ENCODE measurements around the gene COL6A1. TPM values are rescaled to one million over a fixed set of nuclear protein-coding genes. Genes with fewer than 3 reads are reported as not detected.

COL6A1 gene
- total RNA-seq, 2 experiments from 2014 or later, result 0.74 to 1.6 TPM

- intact Hi-C loops (cut with micrococcal nuclease), result no loop called here
- no peaks in the 10 kb centered on the region for H3K36me3 Mint-ChIP-seq (ENCODE audit: low read depth)
- H3K4me3 Mint-ChIP-seq, result no peak overlapping the region
- H3K27me3 Mint-ChIP-seq (ENCODE audit: low read depth), result peaks cover 8% of the 10 kb centered on the region
- H3K9me3 Mint-ChIP-seq, result peaks cover 12% of the 10 kb centered on the region
- CTCF ChIA-PET, result interaction anchor here (1.2 kb wide), 1 partner anchor 9 kb away, joined by 3 read pairs; no protein-coding TSS in a partner anchor
- no peak overlapping the region for H3K27ac Mint-ChIP-seq
- no peak for DNase-seq
- no peaks in the 10 kb centered on the region for H3K4me1 Mint-ChIP-seq (ENCODE audit: low read depth)
Measured at GRCh38 chr21:45962531-45963231, 18.9 kb upstream of the COL6A1 start.

DNA sequence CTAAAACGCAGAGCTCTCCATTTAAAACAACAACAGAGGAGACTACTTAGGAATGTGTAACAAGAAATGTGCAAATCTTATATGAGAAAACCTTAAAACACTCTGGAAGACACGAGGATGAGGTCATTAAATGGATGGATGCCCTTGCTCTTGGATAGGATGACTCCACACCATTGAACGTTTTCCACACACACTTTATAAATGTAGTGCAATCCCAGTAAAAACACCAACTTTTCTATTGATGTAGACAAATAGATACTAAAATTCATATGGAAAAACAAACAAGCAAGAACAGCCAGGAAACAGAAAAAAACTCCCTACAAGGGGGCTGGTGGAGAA, 18.4 kb upstream of the COL6A1 start:
- peaks cover 12% of the 10 kb centered on the region for H3K9me3 Mint-ChIP-seq

GRCh38 chr21:45964649-45965048, 16.9 kb upstream of the COL6A1 start:
- DNase-seq, result no peak
- H3K27me3 Mint-ChIP-seq (ENCODE audit: low read depth), result no peaks in the 10 kb centered on the region
- no peaks in the 10 kb centered on the region for H3K4me1 Mint-ChIP-seq (ENCODE audit: low read depth)
- CTCF ChIA-PET, result no interaction called here
- no peaks in the 10 kb centered on the region for H3K36me3 Mint-ChIP-seq (ENCODE audit: low read depth)
- peaks cover 12% of the 10 kb centered on the region for H3K9me3 Mint-ChIP-seq
- no peak overlapping the region for H3K4me3 Mint-ChIP-seq
- H3K27ac Mint-ChIP-seq, result no peak overlapping the region
- intact Hi-C loops (cut with micrococcal nuclease), result no loop called here

More for the DNA sequence above, 18.4 kb upstream of the COL6A1 start:
- Mint-ChIP-seq H3K27me3 (ENCODE audit: low read depth) (peaks cover 7% of the 10 kb centered on the region), H3K36me3 (ENCODE audit: low read depth) (no peaks in the 10 kb centered on the region), H3K4me3 (no peak overlapping the region), H3K27ac (no peak overlapping the region), H3K4me1 (ENCODE audit: low read depth) (no peaks in the 10 kb centered on the region)
- no peak for DNase-seq
- CTCF ChIA-PET, result interaction anchor here (1.2 kb wide), 1 partner anchor 9 kb away, joined by 3 read pairs; no protein-coding TSS in a partner anchor
- intact Hi-C loops (cut with micrococcal nuclease), result no loop called here

- Mint-ChIP-seq H3K27me3 (ENCODE audit: low read depth) (no peaks in the 10 kb centered on the region), H3K4me1 (ENCODE audit: low read depth) (no peaks in the 10 kb centered on the region), H3K9me3 (peaks cover 12% of the 10 kb centered on the region), H3K36me3 (ENCODE audit: low read depth) (no peaks in the 10 kb centered on the region), H3K4me3 (no peak overlapping the region), H3K27ac (no peak overlapping the region)
- DNase-seq, result no peak
- CTCF ChIA-PET, result no interaction called here
- intact Hi-C loops (cut with micrococcal nuclease), result no loop called here
Measured at GRCh38 chr21:45965084-45965809, 16.3 kb upstream of the COL6A1 start.

DNA sequence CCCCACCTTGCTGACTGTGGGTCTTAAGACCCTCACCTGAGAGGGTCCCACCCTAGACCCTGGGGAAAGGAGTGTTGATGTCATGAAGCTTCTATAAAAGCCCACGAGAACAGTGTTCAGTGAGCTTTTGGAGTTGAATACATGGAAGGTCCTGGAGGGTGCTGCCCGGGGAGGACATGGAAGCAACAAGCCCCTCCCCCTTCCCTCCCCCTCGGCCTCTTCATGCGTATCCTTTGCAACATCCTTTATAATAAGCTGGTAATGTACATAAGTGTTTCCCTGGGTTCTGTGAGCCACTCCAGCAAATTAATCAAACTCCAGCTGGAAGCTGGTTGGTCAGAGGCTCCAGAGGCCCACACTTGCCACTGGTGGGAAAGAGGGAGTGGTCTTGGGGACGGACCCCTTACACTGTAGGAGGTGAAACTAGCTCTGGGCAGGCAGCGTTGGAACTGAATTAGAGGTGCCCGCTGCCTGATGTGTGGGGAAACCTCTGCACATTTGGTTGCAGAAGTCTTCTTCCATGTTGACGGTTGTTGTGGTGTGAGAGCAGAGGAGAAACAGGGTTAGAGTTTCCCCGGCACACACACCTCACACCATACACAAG, 14.7 kb upstream of the COL6A1 start:
- no peak for DNase-seq
- Mint-ChIP-seq H3K4me1 (ENCODE audit: low read depth) (no peaks in the 10 kb centered on the region), H3K9me3 (peaks cover 8% of the 10 kb centered on the region), H3K36me3 (ENCODE audit: low read depth) (no peaks in the 10 kb centered on the region), H3K27ac (peak overlapping the region; percentile 36), H3K4me3 (no peak overlapping the region), H3K27me3 (ENCODE audit: low read depth) (no peaks in the 10 kb centered on the region)
- CTCF ChIA-PET, result no interaction called here
- intact Hi-C loops (cut with micrococcal nuclease), result no loop called here

- no peaks in the 10 kb centered on the region for H3K36me3 Mint-ChIP-seq (ENCODE audit: low read depth)
- DNase-seq, result no peak
- CTCF ChIA-PET, result interaction anchor here (1.0 to 1.8 kb wide), 6 partner anchors 9 to 174 kb away, joined by 3 to 4 read pairs (median 3); partner anchors contain the start of gene COL6A2
- H3K4me3 Mint-ChIP-seq, result no peak overlapping the region
- H3K9me3 Mint-ChIP-seq, result no peaks in the 10 kb centered on the region
- no peak overlapping the region for H3K27ac Mint-ChIP-seq
- peaks cover 2% of the 10 kb centered on the region for H3K27me3 Mint-ChIP-seq (ENCODE audit: low read depth)
- intact Hi-C loops (cut with micrococcal nuclease), result loop anchor here (5.0 kb wide), 4 partner anchors 317 to 587 kb away; partner anchors contain the start of genes DIP2A, MCM3AP, PCBP3 and YBEY
- H3K4me1 Mint-ChIP-seq (ENCODE audit: low read depth), result peaks cover 8% of the 10 kb centered on the region
Measured at GRCh38 chr21:45969921-45970673, 11.5 kb upstream of the COL6A1 start.

GRCh38 chr21:45970674-45971615, 10.6 kb upstream of the COL6A1 start:
- intact Hi-C loops (cut with micrococcal nuclease), result loop anchor here (5.0 kb wide), 4 partner anchors 316 to 586 kb away; partner anchors contain the start of genes DIP2A, MCM3AP, PCBP3 and YBEY
- Mint-ChIP-seq H3K27me3 (ENCODE audit: low read depth) (peaks cover 9% of the 10 kb centered on the region), H3K4me3 (no peak overlapping the region), H3K27ac (no peak overlapping the region), H3K4me1 (ENCODE audit: low read depth) (peaks cover 15% of the 10 kb centered on the region), H3K36me3 (ENCODE audit: low read depth) (no peaks in the 10 kb centered on the region), H3K9me3 (no peaks in the 10 kb centered on the region)
- peak; percentile 67 for DNase-seq
- CTCF ChIA-PET, result interaction anchor here (0.7 to 1.8 kb wide), 9 partner anchors 8 to 438 kb away, joined by 3 to 4 read pairs (median 3); no protein-coding TSS in a partner anchor

GRCh38 chr21:45971616-45972352, 9.8 kb upstream of the COL6A1 start:
- peaks cover 12% of the 10 kb centered on the region for H3K27me3 Mint-ChIP-seq (ENCODE audit: low read depth)
- no peak for DNase-seq
- H3K9me3 Mint-ChIP-seq, result no peaks in the 10 kb centered on the region
- H3K4me1 Mint-ChIP-seq (ENCODE audit: low read depth), result peaks cover 15% of the 10 kb centered on the region
- intact Hi-C loops (cut with micrococcal nuclease), result loop anchor here (2.0 to 5.0 kb wide), 6 partner anchors 251 to 586 kb away; partner anchors contain the start of genes DIP2A, MCM3AP, PCBP3 and PCNT
- no peak overlapping the region for H3K4me3 Mint-ChIP-seq
- CTCF ChIA-PET, result interaction anchor here (0.9 to 1.3 kb wide), 5 partner anchors 9 to 437 kb away, joined by 3 to 4 read pairs (median 3); no protein-coding TSS in a partner anchor
- no peak overlapping the region for H3K27ac Mint-ChIP-seq
- H3K36me3 Mint-ChIP-seq (ENCODE audit: low read depth), result no peaks in the 10 kb centered on the region

DNA sequence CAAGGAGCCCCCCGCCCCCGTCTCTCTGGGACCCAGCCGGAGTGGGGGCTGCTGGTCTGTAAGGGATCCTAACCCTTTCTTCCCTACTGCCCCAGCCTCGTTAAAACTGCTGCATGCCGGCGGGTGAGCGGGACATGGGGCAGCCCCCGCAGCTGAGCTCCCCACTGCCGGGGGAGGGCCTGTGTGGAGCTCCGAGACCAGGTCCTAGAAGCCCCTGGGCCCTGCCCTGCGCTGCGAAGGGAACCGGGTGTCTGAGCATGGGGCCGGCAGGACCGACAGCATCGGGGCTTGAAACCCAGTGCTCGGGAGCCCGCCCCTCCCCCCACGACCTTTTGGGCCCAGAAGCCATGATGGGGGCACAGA, 9.2 kb upstream of the COL6A1 start:
- no peak overlapping the region for H3K4me3 Mint-ChIP-seq

DNA sequence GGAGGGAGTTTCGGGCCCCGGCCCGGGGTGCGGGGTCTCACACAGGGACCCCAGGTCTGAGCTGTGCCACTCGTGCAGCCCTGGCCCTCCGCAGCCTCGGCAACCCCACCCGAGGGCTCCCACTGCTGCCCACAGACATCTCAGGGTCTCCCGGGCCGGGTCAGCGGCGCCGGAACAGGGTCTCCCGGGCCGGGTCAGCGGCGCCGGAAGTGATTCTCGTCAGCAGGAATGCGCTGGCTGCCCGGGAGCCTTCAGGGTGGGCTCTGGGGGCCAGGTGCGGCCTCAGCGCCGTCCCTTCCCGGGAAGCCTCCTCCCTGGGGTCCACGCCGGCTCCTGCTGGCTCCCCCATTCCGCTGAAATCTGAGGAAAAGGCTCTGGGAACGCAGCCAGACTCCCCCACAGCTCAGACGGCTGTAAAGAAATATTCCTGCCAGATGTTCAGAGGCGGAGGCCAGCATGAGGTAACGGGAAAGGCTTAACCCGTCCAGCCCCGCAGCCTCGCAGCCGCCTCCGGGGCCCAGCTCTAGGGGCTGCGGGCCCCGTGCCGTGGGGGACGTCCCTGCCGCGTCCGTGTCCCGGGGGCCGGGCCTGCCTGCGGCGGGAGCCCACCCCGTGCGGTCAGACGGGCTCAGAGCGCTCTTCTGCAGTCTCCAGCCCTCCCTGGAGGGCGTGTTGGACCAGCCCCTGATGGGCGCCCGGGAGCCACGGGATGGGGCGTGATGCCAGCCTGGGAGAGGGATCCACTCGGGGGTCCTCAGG, 8.7 kb upstream of the COL6A1 start:
- peaks cover 12% of the 10 kb centered on the region for H3K27me3 Mint-ChIP-seq (ENCODE audit: low read depth)
- H3K4me1 Mint-ChIP-seq (ENCODE audit: low read depth), result peaks cover 15% of the 10 kb centered on the region
- intact Hi-C loops (cut with micrococcal nuclease), result loop anchor here (1.0 to 5.0 kb wide), 9 partner anchors 8 to 584 kb away; partner anchors contain the start of genes COL6A1, COL6A2, DIP2A and MCM3AP
- CTCF ChIA-PET, result interaction anchor here (0.6 to 1.3 kb wide), 8 partner anchors 13 to 353 kb away, joined by 3 to 11 read pairs (median 4); a partner anchor contains a TSS
- peak overlapping the region; percentile 70 for H3K4me3 Mint-ChIP-seq
- no peaks in the 10 kb centered on the region for H3K9me3 Mint-ChIP-seq
- H3K36me3 Mint-ChIP-seq (ENCODE audit: low read depth), result no peaks in the 10 kb centered on the region
- no peak overlapping the region for H3K27ac Mint-ChIP-seq
- no peak for DNase-seq

More for the DNA sequence above, 9.2 kb upstream of the COL6A1 start:
- no peak for DNase-seq
- H3K4me1 Mint-ChIP-seq (ENCODE audit: low read depth), result peaks cover 15% of the 10 kb centered on the region
- peaks cover 12% of the 10 kb centered on the region for H3K27me3 Mint-ChIP-seq (ENCODE audit: low read depth)
- H3K27ac Mint-ChIP-seq, result no peak overlapping the region
- intact Hi-C loops (cut with micrococcal nuclease), result loop anchor here (2.0 to 5.0 kb wide), 6 partner anchors 250 to 585 kb away; partner anchors contain the start of genes DIP2A, MCM3AP, PCBP3 and PCNT
- H3K36me3 Mint-ChIP-seq (ENCODE audit: low read depth), result no peaks in the 10 kb centered on the region
- CTCF ChIA-PET, result interaction anchor here (0.7 to 1.3 kb wide), 5 partner anchors 10 to 332 kb away, joined by 3 to 4 read pairs (median 3); no protein-coding TSS in a partner anchor
- H3K9me3 Mint-ChIP-seq, result no peaks in the 10 kb centered on the region
